SH-SY5Y (cell line): ENCODE measurements around the gene SLC39A11.

Experiments used
- GATA2 ChIP-seq: IDR thresholded peaks from 2 replicates; pipeline ENCODE4 v1.6.1; 2011; ENCODE audit warnings: mild to moderate bottlenecking, low read depth, low read length
- GATA3 ChIP-seq: IDR thresholded peaks from 2 replicates; pipeline ENCODE4 v1.6.1; 2011; ENCODE audit warnings: low read depth, mild to moderate bottlenecking, low read length, moderate library complexity

- TF ChIP-seq GATA2 (no peak), GATA3 (no peak)
Measured at GRCh38 chr17:72988451-72988850, 104.0 kb downstream of the SLC39A11 start.
